K562 (cell line): ENCODE measurements around the gene DCP2. TPM values are rescaled to one million over a fixed set of nuclear protein-coding genes. Genes with fewer than 3 reads are reported as not detected.

Experiments used
- BHLHE40 ChIP-seq: IDR thresholded peaks from 2 replicates; pipeline ENCODE4 v1.6.1; 2011; ENCODE audit warnings: low read length, improper control_type of control experiment
- CBFB ChIP-seq: sonication (generic); formaldehyde crosslinking; IDR thresholded peaks from 2 replicates; pipeline ENCODE4 v1.4.0; 2020; ENCODE audit warnings: mild to moderate bottlenecking, missing genetic modification reagents
- CEBPB ChIP-seq: fragments of 450-650 bp; IDR thresholded peaks from 2 replicates; pipeline ENCODE4 v1.6.1; 2016; ENCODE audit warnings: missing genetic modification characterization, missing compliant biosample characterization
- ILK ChIP-seq: fragments of 450-650 bp; IDR thresholded peaks from 2 replicates; pipeline ENCODE4 v1.6.1; 2016; ENCODE audit warnings: missing genetic modification characterization, low read depth, mild to moderate bottlenecking, missing compliant biosample characterization, moderate library complexity, borderline replicate concordance
- KLF6 ChIP-seq: fragments of 250-450 bp; sonication (Bioruptor Pico); IDR thresholded peaks from 2 replicates; pipeline ENCODE4 v1.4.0; 2020; ENCODE audit warnings: mild to moderate bottlenecking, moderate library complexity, borderline replicate concordance
- NFRKB ChIP-seq: fragments of 450-650 bp; IDR thresholded peaks from 2 replicates; pipeline ENCODE4 v1.6.1; 2016; ENCODE audit warnings: low read depth
- PCBP2 ChIP-seq: fragments of 200-400 bp; formaldehyde crosslinking; IDR thresholded peaks from 2 replicates; pipeline ENCODE4 v1.6.1; 2018; ENCODE audit warnings: low read length, low read depth, mild to moderate bottlenecking, moderate library complexity; ENCODE audit not compliant: poor library complexity, severe bottlenecking
- PTRF ChIP-seq: fragments of 450-650 bp; IDR thresholded peaks from 2 replicates; pipeline ENCODE4 v1.6.1; 2016; ENCODE audit warnings: mild to moderate bottlenecking, missing genetic modification characterization, missing compliant biosample characterization
- polyA plus RNA-seq, 8 experiments: library from polyadenylated mRNA; depleted of rRNA in 4 of 8; stranded (reverse) in 5 of 8; unstranded in 3 of 8; fragments of >200 nt; fragmentation: Nextera tagmentation in 2 of 8; fragmentation: Illumina TruSeq in 1 of 8; extraction: Ambion mirVana in 2 of 8; extraction: Trizol in 1 of 8; gene quantifications; 2 replicates each; pipeline versions ENCODE4 v1.2.1 to v1.2.3, GENCODE V29; 2011 to 2014; ENCODE audit warnings: inconsistent platforms in 1 of 8, missing spikeins in 1 of 8
- total RNA-seq, 7 experiments: library from RNA; depleted of rRNA in 6 of 7; stranded (reverse); fragments of >200 nt in 6 of 7; fragmentation: Illumina TruSeq in 2 of 7; extraction: Trizol in 2 of 7; gene quantifications; 2 replicates each; pipeline versions ENCODE4 v1.2.1 to v1.2.3, GENCODE V29; 2011 to 2021; ENCODE audit warnings: low replicate concordance in 1 of 7
- TF ChIP-seq, protein P1 (sequence below): fragments of 250-450 bp; sonication (Bioruptor Pico); IDR thresholded peaks from 2 replicates; pipeline ENCODE4 v1.8.0; 2022; ENCODE audit warnings: moderate library complexity, mild to moderate bottlenecking, inconsistent platforms
- TF ChIP-seq, protein P2 (sequence below), 2 experiments: fragments of 450-650 bp in 1 of 2; IDR thresholded peaks; 2 replicates each; pipeline ENCODE4 v1.6.1; 2011 to 2017; ENCODE audit warnings: low read depth in 2 of 2, antibody characterized with exemption in 1 of 2, borderline replicate concordance in 1 of 2, low read length in 1 of 2, mild to moderate bottlenecking in 1 of 2, mixed read lengths in 1 of 2; ENCODE audit not compliant: control insufficient read depth in 1 of 2
- TF ChIP-seq, protein P3 (sequence below): IDR thresholded peaks from 2 replicates; pipeline ENCODE4 v1.6.1; 2016; ENCODE audit warnings: missing genetic modification characterization, missing compliant biosample characterization
- TF ChIP-seq, protein P4 (sequence below): sonication (generic); formaldehyde crosslinking; IDR thresholded peaks from 2 replicates; pipeline ENCODE4 v1.8.0; 2022; ENCODE audit warnings: missing genetic modification reagents, mild to moderate bottlenecking, moderate library complexity, borderline replicate concordance

The DCP2 gene
- total and polyA plus RNA-seq, 9 of the 15 experiments (the other 6 are each of a cell fraction or from before 2014, with no cell fraction given), result 25.9 to 109 (median 46.7) TPM

DNA sequence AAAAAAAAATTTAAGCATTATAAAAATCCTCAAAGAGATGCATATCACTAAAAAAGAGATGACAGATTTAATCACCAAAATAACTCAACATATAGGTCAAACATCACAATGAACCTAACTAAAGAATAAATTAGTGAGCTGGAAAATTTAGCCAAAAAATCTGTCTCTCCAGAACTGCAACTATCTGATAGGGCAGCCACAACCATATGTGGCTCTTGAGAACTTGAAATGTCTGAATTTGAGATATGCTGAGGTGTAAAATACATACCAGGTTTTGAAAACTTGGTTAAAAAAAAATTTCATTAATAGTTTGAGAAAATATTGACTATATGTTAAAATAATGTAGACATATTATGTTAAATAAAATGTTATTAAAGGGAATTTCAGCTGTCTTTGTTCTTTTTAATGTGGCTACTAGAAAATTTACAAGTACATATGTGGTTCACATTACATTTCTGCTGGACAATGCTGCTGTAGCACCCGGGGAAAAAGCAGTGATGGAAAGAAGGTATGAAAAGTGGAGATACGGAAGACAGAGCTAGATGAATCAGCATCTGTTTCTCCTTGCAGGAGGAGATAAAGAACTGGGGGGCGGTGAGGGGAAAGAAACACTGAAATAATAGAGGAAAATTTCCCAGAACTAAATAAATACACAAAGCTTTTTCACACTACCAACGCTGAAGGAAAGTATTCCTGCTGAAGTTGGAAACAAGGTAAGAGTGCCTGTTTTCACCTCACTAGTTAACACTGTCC lies 66.1 kb downstream of the DCP2 start (continued):
- no peak for TF ChIP-seq ILK (tag)
- TF ChIP-seq PTRF (tag), result no peak
- TF ChIP-seq KLF6, result no peak
- no peak for TF ChIP-seq CBFB
- TF ChIP-seq, protein P1, sequence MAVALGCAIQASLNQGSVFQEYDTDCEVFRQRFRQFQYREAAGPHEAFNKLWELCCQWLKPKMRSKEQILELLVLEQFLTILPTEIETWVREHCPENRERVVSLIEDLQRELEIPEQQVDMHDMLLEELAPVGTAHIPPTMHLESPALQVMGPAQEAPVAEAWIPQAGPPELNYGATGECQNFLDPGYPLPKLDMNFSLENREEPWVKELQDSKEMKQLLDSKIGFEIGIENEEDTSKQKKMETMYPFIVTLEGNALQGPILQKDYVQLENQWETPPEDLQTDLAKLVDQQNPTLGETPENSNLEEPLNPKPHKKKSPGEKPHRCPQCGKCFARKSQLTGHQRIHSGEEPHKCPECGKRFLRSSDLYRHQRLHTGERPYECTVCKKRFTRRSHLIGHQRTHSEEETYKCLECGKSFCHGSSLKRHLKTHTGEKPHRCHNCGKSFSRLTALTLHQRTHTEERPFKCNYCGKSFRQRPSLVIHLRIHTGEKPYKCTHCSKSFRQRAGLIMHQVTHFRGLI (CRISPR knock-in tag), result no peak
- no peak; the same call in 1 of the 2 replicates for TF ChIP-seq NFRKB
- TF ChIP-seq, protein P2, sequence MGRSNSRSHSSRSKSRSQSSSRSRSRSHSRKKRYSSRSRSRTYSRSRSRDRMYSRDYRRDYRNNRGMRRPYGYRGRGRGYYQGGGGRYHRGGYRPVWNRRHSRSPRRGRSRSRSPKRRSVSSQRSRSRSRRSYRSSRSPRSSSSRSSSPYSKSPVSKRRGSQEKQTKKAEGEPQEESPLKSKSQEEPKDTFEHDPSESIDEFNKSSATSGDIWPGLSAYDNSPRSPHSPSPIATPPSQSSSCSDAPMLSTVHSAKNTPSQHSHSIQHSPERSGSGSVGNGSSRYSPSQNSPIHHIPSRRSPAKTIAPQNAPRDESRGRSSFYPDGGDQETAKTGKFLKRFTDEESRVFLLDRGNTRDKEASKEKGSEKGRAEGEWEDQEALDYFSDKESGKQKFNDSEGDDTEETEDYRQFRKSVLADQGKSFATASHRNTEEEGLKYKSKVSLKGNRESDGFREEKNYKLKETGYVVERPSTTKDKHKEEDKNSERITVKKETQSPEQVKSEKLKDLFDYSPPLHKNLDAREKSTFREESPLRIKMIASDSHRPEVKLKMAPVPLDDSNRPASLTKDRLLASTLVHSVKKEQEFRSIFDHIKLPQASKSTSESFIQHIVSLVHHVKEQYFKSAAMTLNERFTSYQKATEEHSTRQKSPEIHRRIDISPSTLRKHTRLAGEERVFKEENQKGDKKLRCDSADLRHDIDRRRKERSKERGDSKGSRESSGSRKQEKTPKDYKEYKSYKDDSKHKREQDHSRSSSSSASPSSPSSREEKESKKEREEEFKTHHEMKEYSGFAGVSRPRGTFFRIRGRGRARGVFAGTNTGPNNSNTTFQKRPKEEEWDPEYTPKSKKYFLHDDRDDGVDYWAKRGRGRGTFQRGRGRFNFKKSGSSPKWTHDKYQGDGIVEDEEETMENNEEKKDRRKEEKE (IDR thresholded peaks at IDR 0.05; ENCODE audit: borderline replicate concordance in 1 of 2, control insufficient read depth in 1 of 2, low read depth in 2 of 2, low read length in 1 of 2), result no peak
- TF ChIP-seq, protein P3, sequence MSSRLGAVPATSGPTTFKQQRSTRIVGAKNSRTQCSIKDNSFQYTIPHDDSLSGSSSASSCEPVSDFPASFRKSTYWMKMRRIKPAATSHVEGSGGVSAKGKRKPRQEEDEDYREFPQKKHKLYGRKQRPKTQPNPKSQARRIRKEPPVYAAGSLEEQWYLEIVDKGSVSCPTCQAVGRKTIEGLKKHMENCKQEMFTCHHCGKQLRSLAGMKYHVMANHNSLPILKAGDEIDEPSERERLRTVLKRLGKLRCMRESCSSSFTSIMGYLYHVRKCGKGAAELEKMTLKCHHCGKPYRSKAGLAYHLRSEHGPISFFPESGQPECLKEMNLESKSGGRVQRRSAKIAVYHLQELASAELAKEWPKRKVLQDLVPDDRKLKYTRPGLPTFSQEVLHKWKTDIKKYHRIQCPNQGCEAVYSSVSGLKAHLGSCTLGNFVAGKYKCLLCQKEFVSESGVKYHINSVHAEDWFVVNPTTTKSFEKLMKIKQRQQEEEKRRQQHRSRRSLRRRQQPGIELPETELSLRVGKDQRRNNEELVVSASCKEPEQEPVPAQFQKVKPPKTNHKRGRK (tag), result no peak
- TF ChIP-seq PCBP2, result no peak
- TF ChIP-seq BHLHE40, result no peak
- TF ChIP-seq, protein P4, sequence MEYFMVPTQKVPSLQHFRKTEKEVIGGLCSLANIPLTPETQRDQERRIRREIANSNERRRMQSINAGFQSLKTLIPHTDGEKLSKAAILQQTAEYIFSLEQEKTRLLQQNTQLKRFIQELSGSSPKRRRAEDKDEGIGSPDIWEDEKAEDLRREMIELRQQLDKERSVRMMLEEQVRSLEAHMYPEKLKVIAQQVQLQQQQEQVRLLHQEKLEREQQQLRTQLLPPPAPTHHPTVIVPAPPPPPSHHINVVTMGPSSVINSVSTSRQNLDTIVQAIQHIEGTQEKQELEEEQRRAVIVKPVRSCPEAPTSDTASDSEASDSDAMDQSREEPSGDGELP, result no peak
- no peak for TF ChIP-seq CEBPB (tag)
